ENCODE data around the gene C2CD4B.

C2CD4B gene

DNA sequence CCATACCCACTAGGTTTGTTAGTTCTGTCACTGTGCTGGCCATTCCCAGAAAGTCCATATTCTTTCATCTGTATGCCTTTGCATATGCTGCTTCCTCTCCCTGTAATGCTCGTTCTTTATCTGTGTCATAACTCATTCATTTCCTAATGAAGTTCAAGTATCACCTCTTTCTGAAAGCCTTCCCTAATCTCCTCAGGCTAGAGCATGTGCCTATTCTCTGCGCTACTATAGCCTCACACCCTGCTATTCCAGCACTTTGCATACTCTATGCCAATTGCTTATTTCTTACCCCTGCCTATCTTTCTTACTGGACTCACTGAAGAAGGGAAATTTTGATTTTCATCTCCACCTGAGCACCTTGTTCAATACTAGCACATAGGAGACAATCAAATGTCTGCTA lies 25.6 kb upstream of the C2CD4B start:
- CTCF ChIA-PET, result no interaction called here
- POLR2A ChIA-PET, result no interaction called here

DNA sequence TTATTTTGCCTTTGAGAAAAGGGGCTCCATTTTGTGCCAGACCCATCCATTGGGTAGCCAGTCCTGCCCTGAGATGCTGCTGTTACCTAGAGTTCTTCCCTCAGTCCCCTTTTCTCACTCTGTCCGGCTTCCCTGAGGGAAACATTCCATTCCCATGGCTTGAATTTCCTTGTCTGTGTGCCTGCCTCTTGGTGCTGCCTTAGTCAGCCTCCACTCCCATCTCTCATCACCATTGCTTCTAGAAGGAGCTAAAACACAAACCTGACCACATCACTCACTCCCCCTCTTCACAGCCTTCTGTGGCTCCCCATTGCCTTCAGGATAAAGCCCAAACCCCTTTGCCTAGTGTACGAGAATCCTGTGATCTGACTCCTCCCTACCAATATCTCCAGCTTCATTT lies 25.2 kb upstream of the C2CD4B start:
- POLR2A ChIA-PET, result no interaction called here
- CTCF ChIA-PET, result no interaction called here
- TF ChIP-seq SUZ12 (IDR thresholded peaks at IDR 0.05) (no peak), LEF1 (IDR thresholded peaks at IDR 0.05; ENCODE audit: borderline replicate concordance) (no peak), TARDBP (IDR thresholded peaks at IDR 0.05) (no peak), HDGF (IDR thresholded peaks at IDR 0.05; ENCODE audit: borderline replicate concordance) (no peak), ZNF384 (IDR thresholded peaks at IDR 0.05) (no peak), SP1 (IDR thresholded peaks at IDR 0.05) (no peak), FOXM1 (IDR thresholded peaks at IDR 0.05; ENCODE audit: borderline replicate concordance) (no peak), PKNOX1 (IDR thresholded peaks at IDR 0.05) (no peak), L3MBTL2 (conservative IDR thresholded peaks at IDR 0.05) (no peak), FOXK2 (IDR thresholded peaks at IDR 0.05) (no peak), CTBP1 (IDR thresholded peaks at IDR 0.05; ENCODE audit: borderline replicate concordance) (no peak), BHLHE40 (IDR thresholded peaks at IDR 0.05; ENCODE audit: borderline replicate concordance) (no peak), ARNT (IDR thresholded peaks at IDR 0.05) (no peak), FOXA1 (IDR thresholded peaks at IDR 0.05) (no peak), ELF4 (IDR thresholded peaks at IDR 0.05) (no peak), NFRKB (IDR thresholded peaks at IDR 0.05) (no peak)
- no peak for DNase-seq (ENCODE audit: extremely low spot score)

More for the DNA sequence above, 25.6 kb upstream of the C2CD4B start:
- no peak for TF ChIP-seq TARDBP (IDR thresholded peaks at IDR 0.05)
- TF ChIP-seq FOXK2 (IDR thresholded peaks at IDR 0.05), result no peak
- no peak for TF ChIP-seq NFRKB (IDR thresholded peaks at IDR 0.05)
- TF ChIP-seq SP1 (IDR thresholded peaks at IDR 0.05), result no peak
- no peak for TF ChIP-seq ARNT (IDR thresholded peaks at IDR 0.05)
- no peak for TF ChIP-seq FOXA1 (IDR thresholded peaks at IDR 0.05)
- TF ChIP-seq L3MBTL2 (conservative IDR thresholded peaks at IDR 0.05), result no peak
- TF ChIP-seq ELF4 (IDR thresholded peaks at IDR 0.05), result no peak
- no peak for TF ChIP-seq SUZ12 (IDR thresholded peaks at IDR 0.05)
- TF ChIP-seq CTBP1 (IDR thresholded peaks at IDR 0.05; ENCODE audit: borderline replicate concordance), result no peak
- TF ChIP-seq BHLHE40 (IDR thresholded peaks at IDR 0.05; ENCODE audit: borderline replicate concordance), result no peak
- TF ChIP-seq FOXM1 (IDR thresholded peaks at IDR 0.05; ENCODE audit: borderline replicate concordance), result no peak
- no peak for DNase-seq (ENCODE audit: extremely low spot score)

DNA sequence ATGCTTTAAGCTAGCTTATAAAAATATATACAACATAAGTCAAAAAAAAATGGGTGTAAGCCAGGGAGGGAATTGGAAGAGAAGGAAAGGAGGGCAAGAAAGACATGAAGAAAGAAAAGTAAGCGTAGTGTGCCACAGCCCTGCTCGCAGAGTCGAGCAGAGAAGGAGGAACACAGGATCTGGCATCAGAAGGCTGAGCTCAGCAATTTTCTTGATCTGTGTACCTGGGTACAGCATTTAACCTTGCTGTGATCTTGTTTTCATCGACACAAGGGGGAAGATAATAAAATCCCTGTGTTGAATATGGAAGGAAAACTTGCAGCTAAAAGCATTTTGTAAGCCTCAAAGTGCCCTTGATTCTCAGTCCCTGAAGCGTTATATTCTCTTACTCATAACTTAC lies 23.7 kb upstream of the C2CD4B start:
- no peak for TF ChIP-seq SP1 (IDR thresholded peaks at IDR 0.05)
- TF ChIP-seq CTBP1 (IDR thresholded peaks at IDR 0.05; ENCODE audit: borderline replicate concordance), result no peak
- no peak for TF ChIP-seq NFRKB (IDR thresholded peaks at IDR 0.05)
- no peak for TF ChIP-seq BHLHE40 (IDR thresholded peaks at IDR 0.05; ENCODE audit: borderline replicate concordance)
- TF ChIP-seq SUZ12 (IDR thresholded peaks at IDR 0.05), result no peak
- no peak for TF ChIP-seq LEF1 (IDR thresholded peaks at IDR 0.05; ENCODE audit: borderline replicate concordance)
- TF ChIP-seq PKNOX1 (IDR thresholded peaks at IDR 0.05), result no peak
- TF ChIP-seq L3MBTL2 (conservative IDR thresholded peaks at IDR 0.05), result no peak
- no peak for TF ChIP-seq FOXA1 (IDR thresholded peaks at IDR 0.05)
- no peak for TF ChIP-seq FOXK2 (IDR thresholded peaks at IDR 0.05)
- TF ChIP-seq ELF4 (IDR thresholded peaks at IDR 0.05), result no peak
- TF ChIP-seq ARNT (IDR thresholded peaks at IDR 0.05), result no peak
- no peak for TF ChIP-seq FOXM1 (IDR thresholded peaks at IDR 0.05; ENCODE audit: borderline replicate concordance)
- no peak for TF ChIP-seq ZNF384 (IDR thresholded peaks at IDR 0.05)
- TF ChIP-seq TARDBP (IDR thresholded peaks at IDR 0.05), result no peak
- CTCF ChIA-PET, result no interaction called here
- no peak for DNase-seq (ENCODE audit: extremely low spot score)
- POLR2A ChIA-PET, result no interaction called here

- CTCF ChIA-PET, result no interaction called here
- TF ChIP-seq LEF1 (IDR thresholded peaks at IDR 0.05; ENCODE audit: borderline replicate concordance), result no peak
- TF ChIP-seq CTBP1 (IDR thresholded peaks at IDR 0.05; ENCODE audit: borderline replicate concordance), result no peak
- no peak for TF ChIP-seq PKNOX1 (IDR thresholded peaks at IDR 0.05)
- TF ChIP-seq HDGF (IDR thresholded peaks at IDR 0.05; ENCODE audit: borderline replicate concordance), result no peak
- POLR2A ChIA-PET, result no interaction called here
- no peak for DNase-seq (ENCODE audit: extremely low spot score)
Measured at GRCh38 chr15:62187910-62188309, 22.8 kb upstream of the C2CD4B start.

DNA sequence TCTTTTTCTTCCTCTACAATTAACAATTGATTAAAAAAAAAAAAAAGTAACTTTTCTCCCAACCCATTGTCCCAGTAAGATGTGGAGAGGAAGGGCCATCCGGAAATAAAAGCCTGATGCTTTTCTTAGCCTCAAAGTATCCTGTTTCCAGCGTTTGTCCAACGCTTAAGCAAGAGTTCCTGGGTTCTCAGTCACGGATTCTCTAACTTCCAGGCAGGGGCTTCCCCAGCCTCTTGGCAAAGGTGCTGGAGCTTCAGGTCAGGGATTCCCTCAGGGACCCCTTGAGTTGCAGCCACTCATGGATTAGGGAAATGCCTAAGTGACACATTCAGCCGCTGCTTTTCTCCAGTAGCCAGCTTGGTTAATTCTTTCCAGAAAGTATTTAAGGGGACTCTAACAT lies 22.3 kb upstream of the C2CD4B start:
- no peak for DNase-seq (ENCODE audit: extremely low spot score)
- CTCF ChIA-PET, result no interaction called here
- POLR2A ChIA-PET, result no interaction called here
- no peak for TF ChIP-seq ARNT (IDR thresholded peaks at IDR 0.05)
- TF ChIP-seq FOXM1 (IDR thresholded peaks at IDR 0.05; ENCODE audit: borderline replicate concordance), result no peak
- TF ChIP-seq LEF1 (IDR thresholded peaks at IDR 0.05; ENCODE audit: borderline replicate concordance), result no peak
- no peak for TF ChIP-seq SP1 (IDR thresholded peaks at IDR 0.05)
- no peak for TF ChIP-seq TARDBP (IDR thresholded peaks at IDR 0.05)
- TF ChIP-seq BHLHE40 (IDR thresholded peaks at IDR 0.05; ENCODE audit: borderline replicate concordance), result no peak
- no peak for TF ChIP-seq FOXA1 (IDR thresholded peaks at IDR 0.05)
- TF ChIP-seq PKNOX1 (IDR thresholded peaks at IDR 0.05), result no peak
- no peak for TF ChIP-seq CTBP1 (IDR thresholded peaks at IDR 0.05; ENCODE audit: borderline replicate concordance)
- TF ChIP-seq FOXK2 (IDR thresholded peaks at IDR 0.05), result no peak
- no peak for TF ChIP-seq L3MBTL2 (conservative IDR thresholded peaks at IDR 0.05)
- no peak for TF ChIP-seq SUZ12 (IDR thresholded peaks at IDR 0.05)
- TF ChIP-seq HDGF (IDR thresholded peaks at IDR 0.05; ENCODE audit: borderline replicate concordance), result no peak
- no peak for TF ChIP-seq ELF4 (IDR thresholded peaks at IDR 0.05)

- POLR2A ChIA-PET, result no interaction called here
- DNase-seq (ENCODE audit: extremely low spot score), result no peak
- TF ChIP-seq L3MBTL2 (conservative IDR thresholded peaks at IDR 0.05) (no peak), PKNOX1 (IDR thresholded peaks at IDR 0.05) (no peak), HDGF (IDR thresholded peaks at IDR 0.05; ENCODE audit: borderline replicate concordance) (no peak), ELF4 (IDR thresholded peaks at IDR 0.05) (no peak), ARNT (IDR thresholded peaks at IDR 0.05) (no peak), FOXA1 (IDR thresholded peaks at IDR 0.05) (no peak), TARDBP (IDR thresholded peaks at IDR 0.05) (no peak), FOXK2 (IDR thresholded peaks at IDR 0.05) (no peak)
- CTCF ChIA-PET, result no interaction called here
Measured at GRCh38 chr15:62186578-62186977, 21.5 kb upstream of the C2CD4B start.

All from HEK293T (cell line).